C4-2B (cell line): ENCODE measurements around the gene ATG7.

ENCODE experiments used
- H3K27ac ChIP-seq: fragments of 450-650 bp; 2 replicates; pipeline ENCODE4 v1.5.1; 2017
- CTCF ChIP-seq: fragments of 450-650 bp; conservative IDR thresholded peaks from 2 replicates; pipeline ENCODE4 v1.5.1; 2017; ENCODE audit warnings: mild to moderate bottlenecking
- ZFX ChIP-seq: fragments of 450-650 bp; IDR thresholded peaks from 2 replicates; pipeline ENCODE4 v1.6.1; 2017

ATG7 gene

DNA sequence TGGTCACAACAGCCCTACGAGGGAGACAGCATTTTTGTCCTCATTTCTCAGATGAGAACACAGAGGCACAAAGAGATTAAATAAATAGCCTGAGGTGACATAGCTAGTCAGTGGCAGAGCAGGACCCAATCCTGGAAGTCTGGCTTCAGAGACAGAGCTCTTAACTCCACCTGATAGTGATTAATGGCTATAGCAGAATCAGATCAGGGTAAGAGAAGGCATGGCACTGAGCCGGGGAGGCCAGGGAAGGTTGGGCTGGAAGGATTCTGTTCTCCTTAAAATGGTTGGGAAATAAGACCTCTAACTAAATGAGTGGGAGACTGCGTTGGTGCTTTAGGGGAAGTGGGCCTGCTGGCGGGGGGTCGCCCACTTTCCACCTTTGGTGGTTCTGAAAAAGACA, 267.0 kb downstream of the ATG7 start:
- TF ChIP-seq ZFX: no peak
- TF ChIP-seq CTCF: no peak
- 0 out of 2 replicates have a peak overlapping the region, but pooled peaks have one; percentile 8 for H3K27ac ChIP-seq

GRCh38 chr3:11539677-11540076, 267.5 kb downstream of the ATG7 start:
- H3K27ac ChIP-seq: peak overlapping the region; percentile 8; the same call in 1 of the 2 replicates
- TF ChIP-seq CTCF (peak; percentile 80), ZFX (no peak)

DNA sequence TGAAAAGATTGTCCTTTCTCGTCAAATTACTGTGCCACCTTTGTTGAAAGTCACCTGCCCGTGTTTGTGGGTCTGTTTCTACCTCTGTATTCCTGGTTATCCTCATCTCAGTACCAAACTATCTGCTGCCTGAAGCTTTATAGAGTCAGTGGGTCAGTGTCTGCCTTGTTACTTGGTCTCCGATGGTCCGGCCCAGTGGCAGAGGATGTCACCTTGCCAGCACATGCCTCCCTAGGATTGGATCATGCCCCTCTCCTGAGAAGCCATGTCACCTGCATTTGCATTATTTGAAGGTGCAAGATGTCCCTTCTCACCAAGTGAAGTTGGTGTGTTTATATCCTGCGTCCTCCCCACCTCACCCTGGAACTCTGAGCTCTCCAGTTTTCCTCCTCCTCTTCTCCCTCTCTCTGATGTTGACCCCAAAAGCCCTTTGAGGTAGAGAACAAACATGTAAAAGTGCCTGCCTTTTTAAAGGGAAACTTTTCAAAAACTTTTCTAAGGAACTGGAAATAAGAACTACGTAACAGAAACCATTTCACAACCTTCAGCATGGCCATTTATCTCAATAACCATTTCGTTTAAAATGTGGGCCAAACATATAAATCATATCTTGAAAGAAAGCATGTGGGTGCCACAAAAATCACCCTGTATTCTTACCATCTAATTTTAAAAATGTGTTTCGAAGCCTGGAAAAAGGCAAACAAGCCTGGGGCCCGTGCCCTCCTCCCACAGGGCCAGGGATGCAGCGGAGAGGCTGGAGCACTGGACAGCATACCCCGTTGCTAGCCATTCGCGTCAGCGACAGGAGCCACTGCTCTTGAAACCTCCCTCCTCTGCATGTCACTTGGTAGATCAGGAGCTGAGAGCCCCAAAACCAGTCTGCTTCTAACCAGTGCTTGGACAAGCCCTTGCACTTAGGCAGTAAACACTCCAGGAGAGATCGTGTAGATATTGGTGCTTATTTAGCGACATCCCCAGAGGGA, 269.4 kb downstream of the ATG7 start:
- peak overlapping the region; percentile 6; the same call in 1 of the 2 replicates for H3K27ac ChIP-seq
- no peak for TF ChIP-seq CTCF
- TF ChIP-seq ZFX: no peak

DNA sequence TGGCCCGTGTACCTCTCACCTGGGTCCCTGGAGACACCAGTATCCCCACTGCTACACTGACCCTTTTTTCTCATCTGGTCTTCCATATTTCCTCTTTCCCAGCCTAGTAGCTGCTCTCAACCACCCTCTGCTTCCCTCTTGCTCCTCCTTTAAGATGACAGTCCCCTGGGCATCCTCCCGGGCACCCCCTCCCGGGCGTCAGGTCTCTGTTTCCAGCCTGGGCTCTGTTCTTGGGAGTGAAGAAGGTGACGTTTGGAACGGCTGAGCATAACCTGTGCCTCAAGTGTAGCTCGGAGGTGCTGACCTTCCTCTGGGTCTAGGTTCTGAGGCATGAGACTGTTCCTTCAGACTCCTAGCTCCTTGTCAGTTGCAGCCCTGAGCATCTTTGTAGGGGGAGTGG, 270.4 kb downstream of the ATG7 start:
- peak overlapping the region; percentile 6; the same call in 1 of the 2 replicates for H3K27ac ChIP-seq
- TF ChIP-seq CTCF (no peak), ZFX (no peak)

- no peak overlapping the region; the same call in 1 of the 2 replicates for H3K27ac ChIP-seq
- TF ChIP-seq ZFX (no peak), CTCF (no peak)
Observed at GRCh38 chr3:11543141-11543947, 271.1 kb downstream of the ATG7 start.

DNA sequence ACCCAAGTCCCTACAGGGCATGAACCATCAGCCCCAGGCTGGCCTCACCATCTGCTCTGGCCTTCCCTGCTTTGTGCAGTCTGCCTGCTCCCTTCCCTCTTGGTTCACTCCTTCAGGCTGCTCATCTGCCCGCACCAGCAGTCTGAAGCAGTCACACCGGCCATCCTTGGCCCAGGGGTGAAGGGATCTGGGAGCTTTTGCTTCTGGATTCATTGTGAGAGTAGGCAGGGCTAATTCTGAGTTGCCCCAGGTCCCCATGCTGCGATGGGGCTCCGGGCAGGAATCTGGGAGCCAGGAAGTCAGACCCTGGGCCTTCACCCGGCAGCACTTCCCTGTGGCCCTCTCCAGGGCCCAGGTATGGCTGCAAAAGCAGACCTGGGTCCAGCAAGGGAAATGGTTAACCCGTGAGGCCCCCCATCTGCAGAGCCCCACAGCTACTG, 271.8 kb downstream of the ATG7 start:
- H3K27ac ChIP-seq: no peak overlapping the region
- no peak for TF ChIP-seq ZFX
- no peak for TF ChIP-seq CTCF
